Mucosa of descending colon (tissue), 3 donors: ENCODE measurements around the gene LYPD6. TPM values are rescaled to one million over a fixed set of nuclear protein-coding genes. Genes with fewer than 3 reads are reported as not detected.

ENCODE experiments used
- ATAC-seq: fragments of 200-7000 bp; cut with Tn5 transposase; one replicate; pipeline ENCODE4 v1.9.1; 2020; ENCODE audit warnings: mild to moderate bottlenecking, moderate library complexity
- DNase-seq, 3 donors: peaks; one replicate each; pipeline ENCODE4 v3.0.0-alpha.2; 2020
- H3K36me3 ChIP-seq: fragments of 200-600 bp; one replicate; pipeline ENCODE4 v1.8.0; 2021; ENCODE audit warnings: low read depth, mild to moderate bottlenecking
- H3K4me1 ChIP-seq: fragments of 200-600 bp; one replicate; pipeline ENCODE4 v1.8.0; 2021; ENCODE audit warnings: low read depth, mild to moderate bottlenecking
- H3K4me3 ChIP-seq: fragments of 200-600 bp; one replicate; pipeline ENCODE4 v1.8.0; 2021; ENCODE audit warnings: mild to moderate bottlenecking
- H3K9me3 ChIP-seq: fragments of 200-600 bp; one replicate; pipeline ENCODE4 v1.8.0; 2021; ENCODE audit warnings: mild to moderate bottlenecking
- CTCF ChIP-seq: fragments of 200-600 bp; IDR thresholded peaks from one replicate; pipeline ENCODE4 v1.8.0; 2022; ENCODE audit warnings: antibody characterized with exemption, mild to moderate bottlenecking
- intact Hi-C, 2 donors: fragments of 100-400 bp; cut with DNase I in 1 of 2; cut with micrococcal nuclease in 1 of 2; formaldehyde crosslinking; loops; one replicate each; pipeline versions ENCODE4 v1.11.0 to v1.11.1; 2022; cut with DNase I, micrococcal nuclease
- long read RNA-seq, 2 donors: library from polyadenylated mRNA; unstranded; transcript quantifications; one replicate each; pipeline ENCODE4 v2.0.0, GENCODE V29; 2019 to 2021
- total RNA-seq, 3 donors: library from RNA; stranded (reverse); fragmentation: NEBNext Ultra II Directional in 2 of 3; extraction: Animal tissue kit (Norgen Biotek cat#: 25700) in 2 of 3; gene quantifications; one replicate each; pipeline versions ENCODE4 v1.2.1 to v1.2.4, GENCODE V29; 2021 to 2023
- donor health status: DM: no; HTN: no; CAD: no; lungs with moderate emphysema.
- donor health status: DM: no; HTN: no; CAD: no.
- donor health status: DM: no; HTN: yes; CAD: no.

Gene LYPD6
- total RNA-seq = 1 to 10 TPM; 2.0 to 2.4 (median 2.2) TPM
- long read RNA-seq, donor 1, full-length matches to known transcripts = 2 of 2 reads
- long read RNA-seq, donor 1, partial matches to known transcripts = 0 of 2 reads
- long read RNA-seq, donor 1, other reads (novel, unspliced or antisense) = 0 of 2 reads
- long read RNA-seq, donor 2, full-length matches to known transcripts = 1 of 2 reads
- long read RNA-seq, donor 2, partial matches to known transcripts = 0 of 2 reads
- long read RNA-seq, donor 2, other reads (novel, unspliced or antisense) = 1 of 2 reads

GRCh38 chr2:149330127-149331022, at the start of gene LYPD6:
Gene LYPD6 (plus strand): TSS chr2:149330587. CDS start chr2:149437709, 107,122 bp downstream.
- Histone ChIP-seq H3K4me3 (peak within 1 kb of the TSS; percentile 30), H3K4me1 (no peaks in the 10 kb centered on the region), H3K36me3 (no peaks in the 10 kb centered on the region), H3K9me3 (no peaks in the 10 kb centered on the region)
- intact Hi-C loops = no loop called here
- TF ChIP-seq CTCF = no peak
- ATAC-seq (peak; percentile 96), DNase-seq (peak; percentile 74 to 83 (median 77))

- no peak for ATAC-seq
- intact Hi-C loops = no loop called here
- no peak for TF ChIP-seq CTCF
Observed at GRCh38 chr2:149281441-149281840, 48.9 kb upstream of the LYPD6 start.

GRCh38 chr2:149290662-149291061, 39.7 kb upstream of the LYPD6 start:
- Histone ChIP-seq H3K4me3 (no peak overlapping the region), H3K9me3 (no peaks in the 10 kb centered on the region), H3K36me3 (no peaks in the 10 kb centered on the region), H3K4me1 (no peaks in the 10 kb centered on the region)
- no peak for TF ChIP-seq CTCF
- intact Hi-C loops = no loop called here
- DNase-seq (no peak), ATAC-seq (no peak)

More at GRCh38 chr2:149281441-149281840, 48.9 kb upstream of the LYPD6 start:
- H3K9me3 ChIP-seq = no peaks in the 10 kb centered on the region
- H3K4me3 ChIP-seq = no peak overlapping the region
- no peaks in the 10 kb centered on the region for H3K4me1 ChIP-seq
- no peaks in the 10 kb centered on the region for H3K36me3 ChIP-seq
- no peak for DNase-seq

- intact Hi-C loops = no loop called here
- ATAC-seq (no peak), DNase-seq (no peak)
- TF ChIP-seq CTCF = no peak
- no peaks in the 10 kb centered on the region for H3K4me1 ChIP-seq
- H3K36me3 ChIP-seq = no peaks in the 10 kb centered on the region
- H3K9me3 ChIP-seq = no peaks in the 10 kb centered on the region
- H3K4me3 ChIP-seq = no peak overlapping the region
Observed at GRCh38 chr2:149291881-149292280, 38.5 kb upstream of the LYPD6 start.

GRCh38 chr2:149296031-149296430, 34.4 kb upstream of the LYPD6 start:
- no peak for TF ChIP-seq CTCF
- Histone ChIP-seq H3K36me3 (no peaks in the 10 kb centered on the region), H3K4me3 (no peak overlapping the region), H3K4me1 (no peaks in the 10 kb centered on the region), H3K9me3 (no peaks in the 10 kb centered on the region)
- ATAC-seq = no peak
- no peak for DNase-seq
- intact Hi-C loops = no loop called here
